GM12878 (cell line): ENCODE measurements around the gene ENTPD5. TPM values are rescaled to one million over a fixed set of nuclear protein-coding genes. Genes with fewer than 3 reads are reported as not detected.

Experiments used
- ATAC-seq: fragments of 200-7000 bp; cut with Tn5 transposase; 3 replicates; pipeline ENCODE4 v1.9.1; 2020; ENCODE audit warnings: mild to moderate bottlenecking, moderate library complexity
- BruUV-seq: library from RNA; stranded (reverse); fragments of 400-500 nt; replicated peaks from 2 replicates; lab custom pipeline; 2021; lab: Mats Ljungman, UMichigan
- CTCF ChIA-PET: fragments of 300-600 bp; sonication (Branson Sonifier 250); formaldehyde crosslinking; extraction: SDS; loops from one replicate; lab custom pipeline; 2021; ENCODE audit warnings: inconsistent platforms; lab: Yijun Ruan, JAX
- POLR2A ChIA-PET: fragments of 350-600 bp; formaldehyde crosslinking; extraction: SDS; loops from one replicate; lab custom pipeline; 2021; ENCODE audit warnings: inconsistent platforms; lab: Charles Lee
- RAD21 ChIA-PET: fragments of 300-600 bp; sonication (Branson Sonifier 250); formaldehyde crosslinking; loops from one replicate; lab custom pipeline; 2023; ENCODE audit warnings: antibody characterized with exemption; ENCODE audit not compliant: unreplicated experiment; lab: Charles Lee
- SMC1A ChIA-PET: fragments of 300-600 bp; sonication (Branson Sonifier 250); formaldehyde crosslinking; loops from one replicate; lab custom pipeline; 2023; ENCODE audit not compliant: unreplicated experiment, uncharacterized antibody; lab: Charles Lee
- DNase-seq: peaks from one replicate; pipeline ENCODE4 v3.0.0-alpha.2; 2011; ENCODE audit warnings: low read depth, low spot score
- FAIRE-seq: peaks from 3 replicates; lab custom pipeline; 2011; peaks lifted over from hg19 to GRCh38; lab: Jason Lieb, UNC
- H2AFZ ChIP-seq: 2 replicates; pipeline ENCODE4 v1.6.0; 2011; ENCODE audit warnings: low read depth, low read length, control low read depth; ENCODE audit not compliant: control insufficient read depth
- H3K27ac ChIP-seq: 2 replicates; pipeline ENCODE4 v1.5.1; 2011; ENCODE audit warnings: control low read depth; ENCODE audit not compliant: control insufficient read depth, insufficient read depth
- H3K27me3 ChIP-seq, 2 experiments: replicated peaks in 1 of 2; 2 replicates each; pipeline versions ENCODE4 v1.6.0 to v1.6.1; 2011; ENCODE audit warnings: low read length in 1 of 2; ENCODE audit not compliant: control insufficient read depth in 2 of 2, insufficient read depth in 2 of 2
- H3K36me3 ChIP-seq, 2 experiments: 2 replicates each; pipeline ENCODE4 v1.5.1; 2011; ENCODE audit warnings: low read length in 1 of 2; ENCODE audit not compliant: control insufficient read depth in 2 of 2, insufficient read depth in 2 of 2
- H3K4me1 ChIP-seq: 2 replicates; pipeline ENCODE4 v1.6.1; 2011; ENCODE audit warnings: mild to moderate bottlenecking, low read length, moderate library complexity, mixed read lengths; ENCODE audit not compliant: control insufficient read depth, insufficient read depth
- H3K4me2 ChIP-seq: 2 replicates; pipeline ENCODE4 v1.6.0; 2011; ENCODE audit warnings: control low read depth; ENCODE audit not compliant: control insufficient read depth, insufficient read depth
- H3K4me3 ChIP-seq: fragments of 200-600 bp; sonication (generic); 2 replicates; pipeline ENCODE4 v1.5.1; 2016
- H3K79me2 ChIP-seq: 2 replicates; pipeline ENCODE4 v1.6.0; 2011; ENCODE audit warnings: low read length; ENCODE audit not compliant: control insufficient read depth, insufficient read depth
- H3K9ac ChIP-seq: 2 replicates; pipeline ENCODE4 v1.8.0; 2011; ENCODE audit warnings: low read length, control low read depth, mixed read lengths; ENCODE audit not compliant: control insufficient read depth, insufficient read depth
- H3K9me3 ChIP-seq: replicated peaks from 3 replicates; pipeline ENCODE4 v1.5.1; 2011; ENCODE audit warnings: mild to moderate bottlenecking, low read length; ENCODE audit not compliant: control insufficient read depth, insufficient read depth
- H4K20me1 ChIP-seq: 2 replicates; pipeline ENCODE4 v1.6.0; 2011; ENCODE audit not compliant: control insufficient read depth, insufficient read depth
- ASH2L ChIP-seq: fragments of 300-600, 200-600 bp; sonication (generic); IDR thresholded peaks from 2 replicates; pipeline ENCODE4 v1.6.1; 2017; ENCODE audit warnings: low read depth, mild to moderate bottlenecking, borderline replicate concordance
- EP300 ChIP-seq, 2 experiments: fragments of 150-350 bp in 1 of 2; IDR thresholded peaks; 2 replicates each; pipeline ENCODE4 v1.6.1; 2011 to 2012; ENCODE audit warnings: low read depth in 2 of 2, low read length in 2 of 2, borderline replicate concordance in 1 of 2, improper control_type of control experiment in 1 of 2, inconsistent platforms in 1 of 2; ENCODE audit not compliant: control insufficient read depth in 1 of 2
- HDAC2 ChIP-seq: fragments of 200-600 bp; sonication (generic); IDR thresholded peaks from 2 replicates; pipeline ENCODE4 v1.6.1; 2017
- KAT2A ChIP-seq: conservative IDR thresholded peaks from 2 replicates; pipeline ENCODE4 v1.6.1; 2011; ENCODE audit warnings: low read depth, low read length; ENCODE audit not compliant: control insufficient read depth
- LARP7 ChIP-seq: fragments of 450-650 bp; IDR thresholded peaks from 2 replicates; pipeline ENCODE4 v1.6.1; 2017; ENCODE audit warnings: mild to moderate bottlenecking
- MYB ChIP-seq: fragments of 150-350 bp; IDR thresholded peaks from 2 replicates; pipeline ENCODE4 v1.6.1; 2014; ENCODE audit warnings: mild to moderate bottlenecking, low read depth, low read length, borderline replicate concordance
- NFYB ChIP-seq: IDR thresholded peaks from 2 replicates; pipeline ENCODE4 v1.6.1; 2011; ENCODE audit warnings: low read depth, mild to moderate bottlenecking, low read length, improper control_type of control experiment, moderate library complexity; ENCODE audit not compliant: insufficient read depth
- NR2F1 ChIP-seq: fragments of 450-650 bp; conservative IDR thresholded peaks from 2 replicates; pipeline ENCODE4 v1.6.1; 2017; ENCODE audit warnings: mild to moderate bottlenecking
- PAX8 ChIP-seq: fragments of 450-650 bp; IDR thresholded peaks from 2 replicates; pipeline ENCODE4 v1.6.1; 2017; ENCODE audit warnings: mild to moderate bottlenecking, moderate library complexity
- POLR2A ChIP-seq: IDR thresholded peaks from 2 replicates; pipeline ENCODE4 v1.6.1; 2011; ENCODE audit warnings: low read depth, mild to moderate bottlenecking, low read length
- RB1 ChIP-seq: fragments of 450-650 bp; formaldehyde crosslinking; IDR thresholded peaks from 2 replicates; pipeline ENCODE4 v1.6.1; 2017; ENCODE audit warnings: mild to moderate bottlenecking, borderline replicate concordance
- SIN3A ChIP-seq: IDR thresholded peaks from 2 replicates; pipeline ENCODE4 v1.6.1; 2012; ENCODE audit warnings: low read depth, low read length, improper control_type of control experiment
- SREBF1 ChIP-seq: IDR thresholded peaks from 2 replicates; pipeline ENCODE4 v1.6.1; 2012; ENCODE audit warnings: mild to moderate bottlenecking, low read length
- SREBF2 ChIP-seq: IDR thresholded peaks from 2 replicates; pipeline ENCODE4 v1.6.1; 2012; ENCODE audit warnings: mild to moderate bottlenecking, low read length
- SUZ12 ChIP-seq: fragments of 200-600 bp; sonication (generic); IDR thresholded peaks from one replicate; pipeline ENCODE4 v1.6.1; 2018; ENCODE audit warnings: antibody characterized with exemption, mild to moderate bottlenecking; ENCODE audit not compliant: unreplicated experiment
- WGBS: methylation state at CpG from one replicate; pipeline ENCODE4 v1.1.6; 2016; ENCODE audit warnings: low lambda C conversion rate; ENCODE audit not compliant: insufficient replicate concordance, insufficient coverage; ENCODE audit errors: missing lambda C conversion rate; 5-methylcytosine and 5-hydroxymethylcytosine counted together
- in situ Hi-C: fragments of 300-500 bp; cut with MboI; formaldehyde crosslinking; loops from 9 replicates; pipeline ENCODE4 v1.14.3; 2018; ENCODE audit warnings: mixed read lengths
- intact Hi-C: fragments of 100-400 bp; cut with micrococcal nuclease; formaldehyde crosslinking; loops from one replicate; pipeline ENCODE4 v1.14.2; 2022; ENCODE audit not compliant: unreplicated experiment
- polyA plus RNA-seq, 11 experiments: library from polyadenylated mRNA; depleted of rRNA in 4 of 11; unstranded in 6 of 11; stranded (reverse) in 5 of 11; fragments of >200 nt; fragmentation: Nextera tagmentation in 4 of 11; fragmentation: Illumina TruSeq in 1 of 11; extraction: Ambion mirVana in 4 of 11; extraction: Trizol in 1 of 11; gene quantifications; 1 replicate in 1 of 11; 2 replicates in 10 of 11; pipeline versions ENCODE4 v1.2.1 to v1.2.3, GENCODE V29; 2011 to 2016; ENCODE audit warnings: inconsistent platforms in 2 of 11, missing spikeins in 2 of 11, low read depth in 1 of 11
- total RNA-seq, 4 experiments: library from RNA; depleted of rRNA in 3 of 4; stranded (reverse); fragments of >200 nt in 3 of 4; fragmentation: Illumina TruSeq in 1 of 4; extraction: Trizol in 1 of 4; gene quantifications; 2 replicates each; pipeline versions ENCODE4 v1.2.1 to v1.2.3, GENCODE V29; 2013 to 2021
- TF ChIP-seq, protein P1 (sequence below): fragments of 150-350 bp; IDR thresholded peaks from 2 replicates; pipeline ENCODE4 v1.6.1; 2016; ENCODE audit warnings: low read depth, low read length
- TF ChIP-seq, protein P2 (sequence below): fragments of 450-650 bp; IDR thresholded peaks from 2 replicates; pipeline ENCODE4 v1.6.1; 2017; ENCODE audit warnings: mild to moderate bottlenecking, moderate library complexity
- TF ChIP-seq, protein P3 (sequence below): fragments of 450-650 bp; IDR thresholded peaks from 2 replicates; pipeline ENCODE4 v1.6.1; 2017; ENCODE audit warnings: mild to moderate bottlenecking

Gene ENTPD5
- total and polyA plus RNA-seq, 10 of the 15 experiments (the other 5 are each of a cell fraction or from before 2014, with no cell fraction given): 2.4 to 9.9 (median 7.6) TPM

DNA sequence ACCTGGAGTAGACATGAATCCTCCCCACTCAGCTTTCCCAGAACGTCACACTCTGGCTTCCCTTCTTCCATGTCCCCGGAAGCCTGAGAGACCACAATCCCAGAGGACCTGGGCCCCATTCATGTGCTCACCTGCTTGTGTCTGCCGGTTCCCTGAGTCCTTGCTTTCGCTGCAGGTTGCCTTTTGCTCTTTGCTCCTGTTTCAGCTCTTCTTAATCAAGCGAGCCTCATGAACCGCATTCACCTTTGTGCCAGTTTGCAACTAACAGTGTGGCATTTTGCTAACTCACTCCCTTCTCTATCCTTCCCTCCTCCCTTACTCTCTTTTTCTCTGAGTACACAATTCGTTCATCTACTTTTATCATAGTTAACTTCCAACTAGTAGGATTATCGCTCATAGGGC lies 23.1 kb downstream of the ENTPD5 start:
- H3K4me1 ChIP-seq: no peaks in the 10 kb centered on the region
- SMC1A ChIA-PET: no interaction called here
- H4K20me1 ChIP-seq: no peaks in the 10 kb centered on the region
- BruUV-seq: no TSS peak
- no peaks in the 10 kb centered on the region for H3K27me3 ChIP-seq
- H3K9ac ChIP-seq: no peak overlapping the region
- no peak overlapping the region for H2AFZ ChIP-seq
- POLR2A ChIA-PET: no interaction called here
- intact Hi-C loops (no loop called here), in situ Hi-C loops (no loop called here)
- FAIRE-seq (no peak), DNase-seq (no peak), ATAC-seq (no peak)
- H3K9me3 ChIP-seq: no peaks in the 10 kb centered on the region
- peaks cover 0 to 3% of the 10 kb centered on the region in 2 experiments; a peak in 2 of 4 replicates for H3K36me3 ChIP-seq
- H3K27ac ChIP-seq: no peak overlapping the region
- H3K4me2 ChIP-seq: no peak overlapping the region
- no peaks in the 10 kb centered on the region for H3K79me2 ChIP-seq
- CTCF ChIA-PET: no interaction called here
- WGBS: 90% methylated on average over 8 of the region's 8 CpGs
- no peak overlapping the region for H3K4me3 ChIP-seq
- RAD21 ChIA-PET: no interaction called here
- TF ChIP-seq NFYB (no peak), PAX8 (no peak), SREBF1 (no peak), RB1 (no peak), LARP7 (no peak), SIN3A (no peak), ASH2L (no peak), HDAC2 (no peak), MYB (no peak), SREBF2 (no peak), POLR2A (no peak), NR2F1 (no peak), EP300 (IDR thresholded peaks at IDR 0.05; ENCODE audit: borderline replicate concordance in 1 of 2, control insufficient read depth in 1 of 2, low read depth in 2 of 2, low read length in 2 of 2) (no peak), SUZ12 (no peak), KAT2A (no peak)
- TF ChIP-seq, protein P1, sequence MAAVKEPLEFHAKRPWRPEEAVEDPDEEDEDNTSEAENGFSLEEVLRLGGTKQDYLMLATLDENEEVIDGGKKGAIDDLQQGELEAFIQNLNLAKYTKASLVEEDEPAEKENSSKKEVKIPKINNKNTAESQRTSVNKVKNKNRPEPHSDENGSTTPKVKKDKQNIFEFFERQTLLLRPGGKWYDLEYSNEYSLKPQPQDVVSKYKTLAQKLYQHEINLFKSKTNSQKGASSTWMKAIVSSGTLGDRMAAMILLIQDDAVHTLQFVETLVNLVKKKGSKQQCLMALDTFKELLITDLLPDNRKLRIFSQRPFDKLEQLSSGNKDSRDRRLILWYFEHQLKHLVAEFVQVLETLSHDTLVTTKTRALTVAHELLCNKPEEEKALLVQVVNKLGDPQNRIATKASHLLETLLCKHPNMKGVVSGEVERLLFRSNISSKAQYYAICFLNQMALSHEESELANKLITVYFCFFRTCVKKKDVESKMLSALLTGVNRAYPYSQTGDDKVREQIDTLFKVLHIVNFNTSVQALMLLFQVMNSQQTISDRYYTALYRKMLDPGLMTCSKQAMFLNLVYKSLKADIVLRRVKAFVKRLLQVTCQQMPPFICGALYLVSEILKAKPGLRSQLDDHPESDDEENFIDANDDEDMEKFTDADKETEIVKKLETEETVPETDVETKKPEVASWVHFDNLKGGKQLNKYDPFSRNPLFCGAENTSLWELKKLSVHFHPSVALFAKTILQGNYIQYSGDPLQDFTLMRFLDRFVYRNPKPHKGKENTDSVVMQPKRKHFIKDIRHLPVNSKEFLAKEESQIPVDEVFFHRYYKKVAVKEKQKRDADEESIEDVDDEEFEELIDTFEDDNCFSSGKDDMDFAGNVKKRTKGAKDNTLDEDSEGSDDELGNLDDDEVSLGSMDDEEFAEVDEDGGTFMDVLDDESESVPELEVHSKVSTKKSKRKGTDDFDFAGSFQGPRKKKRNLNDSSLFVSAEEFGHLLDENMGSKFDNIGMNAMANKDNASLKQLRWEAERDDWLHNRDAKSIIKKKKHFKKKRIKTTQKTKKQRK: no peak
- TF ChIP-seq, protein P2, sequence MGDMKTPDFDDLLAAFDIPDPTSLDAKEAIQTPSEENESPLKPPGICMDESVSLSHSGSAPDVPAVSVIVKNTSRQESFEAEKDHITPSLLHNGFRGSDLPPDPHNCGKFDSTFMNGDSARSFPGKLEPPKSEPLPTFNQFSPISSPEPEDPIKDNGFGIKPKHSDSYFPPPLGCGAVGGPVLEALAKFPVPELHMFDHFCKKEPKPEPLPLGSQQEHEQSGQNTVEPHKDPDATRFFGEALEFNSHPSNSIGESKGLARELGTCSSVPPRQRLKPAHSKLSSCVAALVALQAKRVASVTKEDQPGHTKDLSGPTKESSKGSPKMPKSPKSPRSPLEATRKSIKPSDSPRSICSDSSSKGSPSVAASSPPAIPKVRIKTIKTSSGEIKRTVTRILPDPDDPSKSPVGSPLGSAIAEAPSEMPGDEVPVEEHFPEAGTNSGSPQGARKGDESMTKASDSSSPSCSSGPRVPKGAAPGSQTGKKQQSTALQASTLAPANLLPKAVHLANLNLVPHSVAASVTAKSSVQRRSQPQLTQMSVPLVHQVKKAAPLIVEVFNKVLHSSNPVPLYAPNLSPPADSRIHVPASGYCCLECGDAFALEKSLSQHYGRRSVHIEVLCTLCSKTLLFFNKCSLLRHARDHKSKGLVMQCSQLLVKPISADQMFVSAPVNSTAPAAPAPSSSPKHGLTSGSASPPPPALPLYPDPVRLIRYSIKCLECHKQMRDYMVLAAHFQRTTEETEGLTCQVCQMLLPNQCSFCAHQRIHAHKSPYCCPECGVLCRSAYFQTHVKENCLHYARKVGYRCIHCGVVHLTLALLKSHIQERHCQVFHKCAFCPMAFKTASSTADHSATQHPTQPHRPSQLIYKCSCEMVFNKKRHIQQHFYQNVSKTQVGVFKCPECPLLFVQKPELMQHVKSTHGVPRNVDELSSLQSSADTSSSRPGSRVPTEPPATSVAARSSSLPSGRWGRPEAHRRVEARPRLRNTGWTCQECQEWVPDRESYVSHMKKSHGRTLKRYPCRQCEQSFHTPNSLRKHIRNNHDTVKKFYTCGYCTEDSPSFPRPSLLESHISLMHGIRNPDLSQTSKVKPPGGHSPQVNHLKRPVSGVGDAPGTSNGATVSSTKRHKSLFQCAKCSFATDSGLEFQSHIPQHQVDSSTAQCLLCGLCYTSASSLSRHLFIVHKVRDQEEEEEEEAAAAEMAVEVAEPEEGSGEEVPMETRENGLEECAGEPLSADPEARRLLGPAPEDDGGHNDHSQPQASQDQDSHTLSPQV: no peak
- TF ChIP-seq, protein P3, sequence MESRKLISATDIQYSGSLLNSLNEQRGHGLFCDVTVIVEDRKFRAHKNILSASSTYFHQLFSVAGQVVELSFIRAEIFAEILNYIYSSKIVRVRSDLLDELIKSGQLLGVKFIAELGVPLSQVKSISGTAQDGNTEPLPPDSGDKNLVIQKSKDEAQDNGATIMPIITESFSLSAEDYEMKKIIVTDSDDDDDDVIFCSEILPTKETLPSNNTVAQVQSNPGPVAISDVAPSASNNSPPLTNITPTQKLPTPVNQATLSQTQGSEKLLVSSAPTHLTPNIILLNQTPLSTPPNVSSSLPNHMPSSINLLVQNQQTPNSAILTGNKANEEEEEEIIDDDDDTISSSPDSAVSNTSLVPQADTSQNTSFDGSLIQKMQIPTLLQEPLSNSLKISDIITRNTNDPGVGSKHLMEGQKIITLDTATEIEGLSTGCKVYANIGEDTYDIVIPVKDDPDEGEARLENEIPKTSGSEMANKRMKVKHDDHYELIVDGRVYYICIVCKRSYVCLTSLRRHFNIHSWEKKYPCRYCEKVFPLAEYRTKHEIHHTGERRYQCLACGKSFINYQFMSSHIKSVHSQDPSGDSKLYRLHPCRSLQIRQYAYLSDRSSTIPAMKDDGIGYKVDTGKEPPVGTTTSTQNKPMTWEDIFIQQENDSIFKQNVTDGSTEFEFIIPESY: no peak
